Breast epithelium (tissue), 3 donors: Measurements from ENCODE around the gene AMOTL1.

ENCODE experiments used
- POLR2A ChIP-seq: fragments of 450-650 bp; IDR thresholded peaks from one replicate; pipeline ENCODE4 v1.6.1; 2016; ENCODE audit warnings: antibody characterized with exemption, mild to moderate bottlenecking, moderate library complexity
- TF ChIP-seq, protein P1 (sequence below), 3 donors: fragments of 450-650 bp; IDR thresholded peaks; one replicate each; pipeline ENCODE4 v1.5.1; 2016 to 2017; ENCODE audit warnings: antibody characterized with exemption in 3 of 3, mild to moderate bottlenecking in 3 of 3, moderate library complexity in 3 of 3

DNA sequence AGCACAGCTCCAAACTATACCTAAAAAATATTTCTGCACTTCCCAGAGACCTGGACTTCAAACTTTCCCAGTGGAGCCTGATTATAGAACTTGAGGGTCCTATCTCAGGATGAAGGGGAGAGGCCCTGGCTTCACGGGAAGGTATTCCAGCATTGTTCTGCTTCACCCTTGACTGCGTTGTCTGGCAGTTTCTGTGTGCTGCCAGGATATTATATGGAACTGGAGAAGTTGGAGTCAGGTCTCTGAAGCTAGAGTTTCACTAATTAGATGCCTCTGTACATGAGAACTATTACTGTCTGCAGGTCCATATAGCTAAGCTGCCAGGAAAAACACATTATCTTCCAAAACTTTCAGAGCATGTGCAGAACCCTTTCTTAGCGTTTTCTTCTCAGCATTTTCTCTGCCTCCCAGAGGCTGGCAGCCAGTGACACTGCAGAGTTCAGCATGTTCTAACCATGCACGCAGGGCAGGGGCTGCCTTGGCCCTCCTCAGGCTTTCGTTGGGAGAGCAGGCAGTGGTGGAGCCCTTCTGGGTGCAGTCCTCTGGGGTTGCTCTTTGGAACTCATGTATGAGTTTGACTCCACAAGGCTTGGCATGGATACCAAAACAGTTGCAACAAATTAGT lies 105.9 kb downstream of the AMOTL1 start:
- TF ChIP-seq POLR2A, result no peak
- TF ChIP-seq, protein P1, sequence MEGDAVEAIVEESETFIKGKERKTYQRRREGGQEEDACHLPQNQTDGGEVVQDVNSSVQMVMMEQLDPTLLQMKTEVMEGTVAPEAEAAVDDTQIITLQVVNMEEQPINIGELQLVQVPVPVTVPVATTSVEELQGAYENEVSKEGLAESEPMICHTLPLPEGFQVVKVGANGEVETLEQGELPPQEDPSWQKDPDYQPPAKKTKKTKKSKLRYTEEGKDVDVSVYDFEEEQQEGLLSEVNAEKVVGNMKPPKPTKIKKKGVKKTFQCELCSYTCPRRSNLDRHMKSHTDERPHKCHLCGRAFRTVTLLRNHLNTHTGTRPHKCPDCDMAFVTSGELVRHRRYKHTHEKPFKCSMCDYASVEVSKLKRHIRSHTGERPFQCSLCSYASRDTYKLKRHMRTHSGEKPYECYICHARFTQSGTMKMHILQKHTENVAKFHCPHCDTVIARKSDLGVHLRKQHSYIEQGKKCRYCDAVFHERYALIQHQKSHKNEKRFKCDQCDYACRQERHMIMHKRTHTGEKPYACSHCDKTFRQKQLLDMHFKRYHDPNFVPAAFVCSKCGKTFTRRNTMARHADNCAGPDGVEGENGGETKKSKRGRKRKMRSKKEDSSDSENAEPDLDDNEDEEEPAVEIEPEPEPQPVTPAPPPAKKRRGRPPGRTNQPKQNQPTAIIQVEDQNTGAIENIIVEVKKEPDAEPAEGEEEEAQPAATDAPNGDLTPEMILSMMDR (IDR thresholded peaks at IDR 0.05), result no peak
